ENCODE results near the gene IRF2.

Gene IRF2

GRCh38 chr4:184450045-184450444 lies 24.3 kb downstream of the IRF2 start:
- no peak for DNase-seq

- DNase-seq = peak; percentile 12
Measured at GRCh38 chr4:184448821-184449220, 25.5 kb downstream of the IRF2 start.

GRCh38 chr4:184448141-184448540 lies 26.2 kb downstream of the IRF2 start:
- DNase-seq = no peak

DNA sequence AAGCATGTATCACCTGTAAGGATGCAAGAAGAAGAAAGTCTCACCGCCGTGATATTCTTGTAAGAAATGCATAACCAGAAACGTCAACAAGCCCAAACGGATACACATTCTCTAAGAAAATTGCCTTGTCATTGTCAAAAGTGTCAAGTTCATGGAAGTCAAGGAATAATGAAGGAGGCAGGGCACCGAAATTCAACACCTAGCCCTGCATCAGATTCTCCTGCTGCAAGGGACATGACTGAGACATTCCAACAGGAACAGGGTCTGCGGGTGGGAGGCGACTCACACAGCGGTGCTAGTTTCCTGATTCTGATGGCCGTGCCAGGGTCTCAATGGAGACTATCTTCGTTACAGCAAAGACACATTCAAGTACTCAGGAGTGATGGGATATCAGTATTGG lies 26.7 kb downstream of the IRF2 start:
- DNase-seq = no peak

GRCh38 chr4:184446132-184446658 lies 28.2 kb downstream of the IRF2 start:
- DNase-seq = no peak

- DNase-seq = peak; percentile 62
Measured at GRCh38 chr4:184444953-184445309, 29.4 kb downstream of the IRF2 start.

DNA sequence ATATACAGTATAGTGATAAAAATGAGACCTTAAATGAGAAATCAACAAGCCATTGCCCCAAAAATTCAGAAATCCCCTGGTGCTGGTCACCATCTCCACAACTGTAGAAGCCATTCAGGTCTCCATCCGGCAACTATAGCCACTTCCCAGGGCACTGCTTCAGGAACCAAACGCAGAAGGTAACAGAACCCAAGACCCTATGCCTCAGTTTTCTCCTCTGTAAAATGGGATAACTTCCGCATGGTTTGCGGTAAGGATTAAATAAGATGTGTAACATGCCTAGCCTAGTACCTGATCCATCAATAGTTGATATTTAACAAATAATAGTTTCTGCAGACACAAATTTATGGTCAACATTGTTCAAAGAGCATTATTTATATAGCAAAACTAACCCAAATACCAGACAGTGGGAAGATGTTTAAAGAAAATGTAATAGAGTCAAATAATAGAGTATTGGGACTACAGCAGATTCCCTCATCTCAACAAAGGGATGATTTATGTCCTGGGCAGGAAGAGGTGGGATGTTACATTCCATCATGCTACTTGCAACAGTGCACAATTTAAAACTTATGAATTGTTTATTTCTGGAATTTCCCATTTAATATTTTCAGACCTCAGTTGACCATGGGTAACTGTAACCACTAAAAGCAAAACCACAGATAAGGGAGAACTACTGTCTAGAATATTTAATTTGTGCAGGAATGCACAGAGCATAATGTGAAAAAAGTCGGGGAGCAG lies 30.0 kb downstream of the IRF2 start:
- DNase-seq = no peak

DNA sequence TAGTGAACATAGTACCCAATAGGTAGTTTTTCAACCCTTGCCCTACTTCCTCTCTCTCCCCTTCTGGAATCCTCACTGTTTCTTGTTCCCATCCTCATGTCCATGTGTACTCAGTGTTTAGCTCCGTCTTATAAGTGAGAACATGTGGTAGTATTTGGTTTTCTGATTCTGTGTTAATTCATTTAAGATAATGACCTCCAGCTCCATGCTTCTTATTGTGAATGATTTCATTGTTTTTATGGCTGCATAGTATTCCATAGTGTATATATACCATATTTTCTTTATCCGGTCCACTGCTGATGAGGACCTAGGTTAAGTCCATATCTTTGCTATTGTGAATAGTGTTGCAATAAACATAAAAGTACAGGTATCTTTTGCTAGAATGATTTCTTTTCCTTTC lies 31.0 kb downstream of the IRF2 start:
- no peak for DNase-seq

GRCh38 chr4:184442314-184442635 lies 32.1 kb downstream of the IRF2 start:
- DNase-seq = no peak

- no peak for DNase-seq
Measured at GRCh38 chr4:184441461-184442313, 32.7 kb downstream of the IRF2 start.

GRCh38 chr4:184440595-184441358 lies 33.6 kb downstream of the IRF2 start:
- DNase-seq = no peak

DNA sequence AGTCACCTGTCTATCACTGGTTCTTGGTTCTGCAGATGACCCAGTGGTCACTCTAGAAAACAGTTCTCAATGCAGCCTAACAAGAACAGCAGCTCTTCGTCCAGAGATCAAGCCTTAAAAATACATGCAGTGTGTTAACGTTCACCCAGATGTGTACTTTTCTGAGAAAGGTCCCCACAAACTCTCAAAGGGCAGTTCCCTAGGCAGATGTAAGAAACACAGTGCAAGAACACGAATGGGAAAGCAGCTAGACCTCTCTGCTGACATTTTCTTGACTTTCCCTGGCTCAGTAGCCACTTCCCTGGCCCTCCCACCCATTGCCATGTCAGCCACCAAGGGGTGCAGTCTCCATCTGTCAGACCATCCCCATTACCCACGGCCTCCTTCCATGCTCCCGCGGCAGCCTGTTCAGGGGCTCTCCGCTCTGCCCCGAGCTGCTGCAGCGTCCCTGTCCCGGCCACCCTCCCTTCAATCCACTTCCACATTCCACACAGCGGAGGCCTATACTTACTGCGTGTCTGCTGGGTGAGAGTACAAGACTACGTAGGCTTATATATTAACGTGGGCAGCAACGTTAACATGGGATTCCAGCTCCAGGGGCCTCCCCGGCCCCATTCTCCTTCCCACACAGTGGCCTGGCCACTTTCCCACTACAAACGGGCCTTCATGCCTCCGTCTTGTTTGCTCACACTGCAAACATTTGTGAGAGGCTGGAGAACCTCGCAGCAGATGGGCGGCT lies 34.3 kb downstream of the IRF2 start:
- DNase-seq = no peak

GRCh38 chr4:184439386-184439785 lies 35.0 kb downstream of the IRF2 start:
- DNase-seq = no peak

GRCh38 chr4:184438375-184438774 lies 36.0 kb downstream of the IRF2 start:
- DNase-seq = no peak

DNA sequence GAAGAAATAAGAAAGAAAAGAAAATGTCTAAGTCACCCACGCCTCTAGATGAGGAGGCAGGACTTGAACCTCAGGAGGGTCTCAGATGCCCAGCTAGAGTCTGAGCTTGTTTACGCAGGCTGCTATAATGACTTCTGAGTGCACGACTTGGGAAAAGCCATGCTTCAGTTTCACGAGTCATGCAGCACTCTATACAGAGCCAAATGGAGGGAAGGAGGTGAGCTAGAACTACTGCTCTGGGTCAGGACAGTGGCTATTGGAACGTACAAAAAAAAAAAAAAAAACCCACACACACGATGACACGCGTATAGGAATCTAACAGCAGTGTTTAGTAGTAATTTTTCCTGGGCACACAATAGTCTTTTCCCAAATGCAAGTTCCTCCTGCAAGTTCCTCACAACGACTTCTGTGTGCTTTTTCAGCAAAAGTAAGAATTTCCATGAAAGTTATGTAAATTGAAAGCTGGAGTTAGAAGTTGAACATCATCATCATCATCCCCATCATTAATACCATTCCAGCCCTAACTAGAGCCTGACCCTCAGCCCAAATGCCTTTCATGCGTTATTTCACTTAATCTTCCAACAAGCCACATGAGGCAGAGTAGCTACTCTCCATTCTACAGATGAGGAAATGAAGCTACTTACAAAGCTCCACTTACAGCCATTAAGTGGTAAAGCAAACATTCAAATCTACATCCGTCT lies 36.6 kb downstream of the IRF2 start:
- DNase-seq = no peak

GRCh38 chr4:184434501-184435066 lies 39.8 kb downstream of the IRF2 start:
- DNase-seq = no peak

GRCh38 chr4:184434021-184434420 lies 40.3 kb downstream of the IRF2 start:
- DNase-seq = no peak

DNA sequence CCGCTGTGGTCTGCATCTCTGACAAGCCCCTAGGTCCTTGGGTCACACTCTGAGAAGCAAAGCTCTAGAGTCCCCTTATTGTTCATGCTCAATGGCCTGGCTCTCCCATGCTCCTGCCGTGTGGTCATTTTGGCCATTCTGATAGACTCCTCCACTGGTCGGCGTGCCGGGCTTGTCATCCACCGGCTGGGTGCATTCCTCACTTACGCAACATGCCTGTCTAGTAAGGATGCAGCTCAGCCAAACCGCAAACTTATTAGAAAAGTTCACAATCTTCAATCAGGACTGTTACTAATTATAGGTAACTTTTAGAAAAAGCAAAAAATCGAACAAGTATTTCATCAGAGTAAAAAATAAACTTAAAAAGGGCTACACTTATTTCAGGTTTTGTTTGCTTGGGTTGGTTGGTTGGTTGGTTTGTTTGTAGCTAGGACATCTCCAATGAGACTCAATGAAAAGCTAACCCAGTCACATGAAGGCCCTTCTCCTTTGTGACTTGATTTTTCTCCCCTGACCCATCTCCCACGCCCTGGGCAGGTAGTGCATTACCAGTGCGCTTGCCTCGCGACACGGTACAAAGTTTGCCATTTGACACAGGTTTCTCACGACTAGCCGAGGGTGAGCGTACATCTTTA lies 41.0 kb downstream of the IRF2 start:
- DNase-seq = no peak

DNA sequence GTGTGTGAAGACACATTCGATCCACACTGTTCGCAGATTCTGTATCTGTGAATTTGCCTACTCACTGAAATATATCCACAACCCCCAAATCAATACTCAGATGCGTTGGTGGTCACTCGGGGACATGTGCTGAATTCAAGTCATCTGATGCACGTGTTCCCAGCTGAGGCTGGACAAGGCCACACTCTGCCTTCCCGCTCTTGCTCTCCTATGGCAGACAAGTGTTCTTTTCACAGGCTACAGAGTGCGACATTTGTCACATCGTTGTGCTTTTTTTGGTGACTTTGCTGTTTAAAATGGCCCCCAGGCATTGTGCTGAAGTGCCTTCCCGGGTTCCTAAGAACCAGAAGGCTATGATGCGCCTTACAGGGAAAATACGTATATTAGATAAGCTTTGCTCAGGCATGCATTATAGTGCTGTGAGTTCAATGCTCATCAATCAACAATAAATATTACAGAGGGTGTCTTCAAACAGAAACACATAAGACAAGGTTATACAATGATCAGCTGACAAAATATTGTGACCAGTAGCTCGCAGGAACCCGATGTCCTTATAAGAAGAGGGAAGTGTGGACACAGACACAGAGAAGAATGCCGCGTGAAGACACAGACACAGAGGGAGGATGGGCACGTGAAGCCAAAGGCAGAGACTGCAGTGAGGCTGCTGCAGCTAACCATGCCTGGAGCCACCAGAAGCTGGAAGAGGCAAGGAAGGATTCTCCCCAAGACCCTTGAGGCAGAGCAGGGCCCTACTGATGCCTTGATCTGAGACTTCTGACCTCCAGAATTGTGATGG lies 42.0 kb downstream of the IRF2 start:
- DNase-seq = no peak

DNA sequence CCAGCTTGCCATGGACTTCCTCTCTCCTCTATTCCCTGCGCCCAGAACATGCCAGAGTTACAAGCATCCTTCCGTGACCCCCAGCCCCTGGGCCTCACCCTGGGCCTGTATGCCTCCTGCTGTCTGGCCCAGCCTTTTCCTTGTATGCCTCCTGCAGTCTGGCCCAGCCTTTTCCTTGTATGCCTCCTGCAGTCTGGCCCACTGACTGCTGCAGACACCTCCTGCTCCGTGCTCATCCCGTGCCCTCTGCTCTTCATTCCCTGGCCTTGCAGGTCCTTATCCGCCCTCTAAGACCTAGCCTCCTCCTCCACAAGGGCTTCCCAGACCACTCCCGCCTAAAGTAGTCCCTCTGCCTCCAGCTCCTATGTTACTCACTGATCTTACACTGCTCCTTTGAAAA lies 44.2 kb downstream of the IRF2 start:
- DNase-seq = no peak
